Ishikawa (cell line): ENCODE results near the gene ETHE1.

ENCODE experiments used
- CEBPB ChIP-seq: IDR thresholded peaks from 2 replicates; pipeline ENCODE4 v1.6.1; 2012
- EP300 ChIP-seq: IDR thresholded peaks from 2 replicates; pipeline ENCODE4 v1.6.1; 2012; ENCODE audit warnings: borderline replicate concordance
- ZBTB7A ChIP-seq: IDR thresholded peaks from 2 replicates; pipeline ENCODE4 v1.6.1; 2012; ENCODE audit warnings: low read depth

DNA sequence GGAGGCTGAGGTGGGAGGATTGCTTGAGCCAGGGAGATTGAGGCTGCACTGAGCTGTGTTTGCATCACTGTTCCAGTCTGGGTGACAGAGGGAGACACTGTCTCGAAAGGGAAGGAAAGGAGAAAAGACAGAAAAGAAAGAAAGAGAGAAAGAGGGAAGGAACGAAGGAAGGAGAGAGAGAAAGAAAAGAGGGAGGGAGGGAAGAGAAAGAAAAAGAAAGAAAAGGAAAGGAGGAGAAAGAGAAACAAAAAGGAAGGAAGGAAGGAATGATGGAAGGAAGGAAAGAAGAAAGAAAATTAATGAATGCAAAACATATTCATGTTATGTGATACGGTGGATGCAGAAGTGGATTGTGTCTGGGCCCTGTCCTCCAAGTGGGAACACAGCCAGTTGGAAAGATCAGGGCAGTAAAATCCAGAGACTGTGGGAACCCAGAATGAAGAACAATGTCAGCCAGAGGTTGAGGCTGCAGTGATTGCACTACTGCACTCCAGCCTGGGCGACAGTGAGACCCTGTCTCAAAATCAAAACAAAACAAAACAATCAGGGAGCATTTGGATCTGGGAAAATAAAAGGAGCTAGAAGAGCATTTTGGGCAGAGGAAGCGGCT, 28.7 kb downstream of the ETHE1 start:
- TF ChIP-seq ZBTB7A: no peak
- TF ChIP-seq EP300: no peak
- no peak for TF ChIP-seq CEBPB
